ENCODE data around the gene INHBC.
"Not testable (repeated sequence)": the region's sequence is repeated elsewhere in the genome, so short reads cannot be mapped to it uniquely, and the experiment has no call there.

Gene INHBC

DNA sequence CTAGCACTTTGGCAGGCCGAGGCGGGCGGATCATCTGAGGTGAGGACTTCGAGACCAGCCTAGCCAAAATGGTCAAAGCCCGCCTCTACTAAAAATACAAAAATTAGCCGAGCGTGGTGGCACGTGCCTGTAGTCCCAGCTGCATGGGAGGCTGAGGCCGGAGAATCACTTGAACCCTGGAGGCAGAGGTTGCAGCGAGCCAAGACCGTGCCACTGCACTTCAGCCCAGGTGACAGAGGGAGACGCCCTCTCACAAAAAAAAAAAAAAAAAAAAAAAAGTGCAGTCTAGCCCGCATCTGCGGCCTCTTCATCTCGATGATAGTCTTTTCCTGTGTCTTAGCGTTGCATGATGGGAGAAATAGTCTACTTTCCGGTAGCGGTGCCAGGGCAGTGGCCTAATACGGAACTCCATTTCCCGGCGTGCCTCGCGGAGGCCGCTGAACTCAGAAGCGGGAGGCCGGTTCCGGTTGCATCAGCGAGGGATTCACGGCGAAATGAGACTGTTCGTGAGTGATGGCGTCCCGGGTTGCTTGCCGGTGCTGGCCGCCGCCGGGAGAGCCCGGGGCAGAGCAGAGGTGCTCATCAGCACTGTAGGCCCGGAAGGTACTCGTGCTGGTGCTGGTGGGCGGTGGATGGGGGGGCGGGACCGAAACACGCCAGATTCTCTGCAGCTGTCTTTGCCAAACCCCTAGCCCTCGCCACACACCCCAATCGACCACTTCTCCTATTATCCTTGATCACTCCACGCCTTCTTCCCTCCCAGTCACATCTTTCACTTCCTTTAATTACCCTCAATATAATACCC, 53.2 kb downstream of the INHBC start, which contains the start of gene MARS1:
TSS of gene MARS1 (plus strand) at position 472 of the 805 bp plus-strand sequence. CDS start at position 495, 23 bp downstream.
- peak; percentile 89 for DNase-seq

DNA sequence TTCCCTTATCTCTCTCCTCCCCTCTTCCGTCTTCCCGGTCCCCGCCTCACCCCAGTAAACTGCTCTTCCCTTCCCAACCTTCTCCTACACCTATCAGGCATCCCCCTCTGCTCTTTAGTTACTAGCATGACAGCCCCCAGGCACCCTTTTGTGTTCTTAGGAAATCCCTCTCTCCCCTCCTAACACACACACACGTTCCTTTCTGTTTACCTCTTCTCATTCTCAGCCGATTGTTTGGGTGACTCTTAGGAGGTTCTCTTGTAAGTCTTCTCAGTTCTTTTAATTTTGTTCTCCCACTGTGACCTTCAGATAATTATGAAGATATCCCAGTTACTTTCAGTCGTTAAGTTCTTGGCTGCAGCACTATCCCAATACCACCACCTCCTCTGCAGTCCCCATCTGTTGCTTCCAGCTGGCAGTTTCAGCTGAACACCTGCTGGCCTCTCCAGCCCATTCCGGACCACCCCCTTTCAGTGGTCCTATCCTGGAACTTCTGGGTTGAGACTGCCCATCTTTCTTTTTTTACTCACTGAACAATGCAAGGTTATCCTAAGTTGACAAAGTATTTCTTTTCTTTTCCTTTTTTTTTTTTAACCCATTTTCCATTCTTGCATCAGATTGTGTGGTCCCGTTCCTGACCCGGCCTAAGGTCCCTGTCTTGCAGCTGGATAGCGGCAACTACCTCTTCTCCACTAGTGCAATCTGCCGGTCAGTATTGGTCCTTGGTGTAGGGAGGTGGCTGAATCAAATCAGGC, 54.0 kb downstream of the INHBC start:
- no peak for DNase-seq

DNA sequence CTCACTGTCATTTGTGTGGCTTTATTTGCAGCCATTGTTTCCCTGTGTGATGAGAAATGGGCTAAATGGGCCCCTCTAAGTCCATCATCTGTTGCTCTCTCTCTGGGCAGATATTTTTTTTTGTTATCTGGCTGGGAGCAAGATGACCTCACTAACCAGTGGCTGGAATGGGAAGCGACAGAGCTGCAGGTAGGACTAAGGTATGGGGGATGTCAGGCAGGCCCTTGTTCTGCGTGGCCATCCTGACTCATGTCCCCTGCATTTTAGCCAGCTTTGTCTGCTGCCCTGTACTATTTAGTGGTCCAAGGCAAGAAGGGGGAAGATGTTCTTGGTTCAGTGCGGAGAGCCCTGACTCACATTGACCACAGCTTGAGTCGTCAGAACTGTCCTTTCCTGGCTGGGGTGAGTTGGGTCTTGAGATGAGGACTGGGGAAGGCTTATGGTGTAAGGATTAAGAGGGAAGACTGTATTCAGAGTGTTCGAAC, 54.6 kb downstream of the INHBC start:
- no peak for DNase-seq

GRCh38 chr12:57490126-57490525, 55.5 kb downstream of the INHBC start:
- no peak for DNase-seq

DNA sequence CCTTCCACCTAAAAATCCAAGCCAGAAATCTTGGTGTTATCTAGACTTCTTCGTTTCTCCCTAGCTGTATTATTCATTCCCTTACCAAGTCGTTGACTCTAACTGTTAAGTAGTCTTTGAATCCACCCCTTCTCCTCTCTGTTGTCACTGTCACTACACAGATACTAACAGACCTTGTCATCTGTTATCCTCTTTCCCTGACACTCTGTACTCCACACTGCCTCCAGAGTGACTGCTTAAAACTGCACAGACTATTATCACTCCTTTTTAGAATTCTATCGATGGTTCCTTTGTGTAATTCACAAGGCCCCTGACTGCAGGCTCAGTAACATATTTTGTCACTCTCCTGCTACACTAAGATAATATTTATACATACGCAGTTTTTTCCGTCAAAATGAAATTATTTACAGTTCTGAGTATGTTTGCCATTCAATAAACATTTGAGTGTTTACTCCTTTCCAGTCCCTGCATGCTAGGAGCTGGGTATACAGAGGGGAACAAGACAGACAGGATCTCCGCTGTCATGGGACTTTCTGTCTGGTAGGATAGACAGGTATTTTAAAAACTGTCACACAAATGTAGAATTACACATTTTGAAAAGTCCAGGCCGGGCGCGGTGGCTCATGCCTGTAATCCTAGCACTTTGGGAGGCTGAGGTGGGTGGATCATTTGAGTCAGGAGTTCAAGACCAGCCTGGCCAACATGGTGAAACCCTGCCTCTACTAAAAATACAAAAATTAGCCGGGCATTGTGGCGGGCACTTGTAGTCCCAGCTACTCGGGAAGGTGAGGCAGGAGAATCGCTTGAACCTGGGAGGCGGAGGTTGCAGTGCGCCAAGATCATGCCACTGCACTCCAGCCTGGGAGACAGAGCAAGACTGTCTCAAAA, 57.1 kb downstream of the INHBC start:
- no peak for DNase-seq

DNA sequence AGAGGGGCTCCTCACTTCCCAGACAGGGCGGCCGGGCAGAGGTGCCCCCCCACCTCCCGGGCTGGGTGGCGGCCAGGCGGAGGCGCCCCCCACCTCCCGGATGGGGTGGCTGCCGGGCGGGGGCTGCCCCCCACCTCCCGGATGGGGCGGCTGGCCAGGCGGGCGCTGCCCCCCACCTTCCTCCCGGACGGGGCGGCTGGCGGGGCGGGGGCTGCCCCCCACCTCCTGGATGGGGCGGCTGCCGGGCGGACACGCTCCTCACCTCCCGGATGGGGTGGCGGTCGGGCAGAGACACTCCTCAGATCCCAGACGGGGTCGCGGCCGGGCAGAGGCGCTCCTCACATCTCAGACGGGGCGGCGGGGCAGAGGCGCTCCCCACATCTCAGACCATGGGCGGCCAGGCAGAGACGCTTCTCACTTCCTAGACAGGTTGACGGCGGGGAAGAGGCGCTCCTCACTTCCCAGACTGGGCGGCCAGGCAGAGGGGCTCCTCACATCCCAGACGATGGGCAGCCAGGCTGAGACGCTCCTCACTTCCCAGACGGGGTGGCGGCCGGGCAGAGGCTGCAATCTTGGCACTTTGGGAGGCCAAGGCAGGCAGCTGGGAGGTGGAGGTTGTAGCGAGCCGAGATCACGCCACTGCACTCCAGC, 60.6 kb downstream of the INHBC start:
- DNase-seq: not testable (repeated sequence)

GRCh38 chr12:57496822-57497221, 62.2 kb downstream of the INHBC start:
- DNase-seq: no peak

- DNase-seq: no peak
These were observed 62.9 kb downstream of the INHBC start for GRCh38 chr12:57497223-57498131.

- DNase-seq: no peak
These were observed 63.5 kb downstream of the INHBC start for GRCh38 chr12:57498132-57498502.

DNA sequence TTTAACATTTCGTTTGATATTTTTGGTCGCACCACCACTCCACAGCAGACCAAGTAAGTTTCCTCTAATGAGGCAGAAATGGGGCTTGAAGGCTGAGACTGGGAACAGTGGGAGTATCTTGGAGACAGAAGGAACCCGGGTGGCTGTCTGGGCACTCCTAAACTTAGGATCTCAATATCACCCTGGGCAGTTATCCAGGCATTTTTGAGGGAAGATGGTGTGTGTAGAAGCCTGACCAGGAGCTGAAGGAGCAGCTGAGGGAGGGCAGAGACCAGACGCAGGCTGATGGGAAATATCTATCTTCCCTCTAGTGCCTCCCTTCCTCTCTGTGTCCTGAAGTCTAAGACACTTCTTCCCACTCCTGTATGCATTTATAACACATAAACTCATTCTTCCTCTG, 64.0 kb downstream of the INHBC start:
- no peak for DNase-seq

- no peak for DNase-seq
These were observed 65.6 kb downstream of the INHBC start for GRCh38 chr12:57500213-57500612.

Measured in activated effector memory CD4-positive, alpha-beta T cell treated with Interleukin-2 at 50 U/mL for 16 hours (primary cell).